Activated CD4-positive, alpha-beta T cell treated with anti-CD3 and anti-CD28 coated beads for 36 hours (primary cell): ENCODE results near the gene LSMEM2. TPM values are rescaled to one million over a fixed set of nuclear protein-coding genes. Genes with fewer than 3 reads are reported as not detected.
A peak's percentile ranks its signal among the peaks of the same experiment; 100 is the strongest.

ENCODE experiments used
- ATAC-seq: fragments of 200-7000 bp; cut with Tn5 transposase; one replicate; pipeline ENCODE4 v1.10.0; 2021; ENCODE audit warnings: mild to moderate bottlenecking, moderate library complexity
- CTCF ChIA-PET: fragments of 350-600 bp; sonication (Branson Sonifier 250); formaldehyde crosslinking; loops from one replicate; lab custom pipeline; 2021; ENCODE audit warnings: antibody characterized with exemption; lab: Charles Lee
- POLR2A ChIA-PET: fragments of 350-600 bp; sonication (Branson Sonifier 250); formaldehyde crosslinking; loops from one replicate; lab custom pipeline; 2021; ENCODE audit warnings: antibody characterized with exemption, inconsistent platforms; lab: Charles Lee
- DNase-seq: peaks from one replicate; pipeline ENCODE4 v3.0.0-alpha.2; 2020
- H3K27ac Mint-ChIP-seq: one replicate; pipeline ENCODE4 v1.8.0; 2021; ENCODE audit warnings: mixed read lengths
- H3K27me3 Mint-ChIP-seq: one replicate; pipeline ENCODE4 v1.8.0; 2021; ENCODE audit warnings: mixed read lengths
- H3K36me3 Mint-ChIP-seq: one replicate; pipeline ENCODE4 v1.8.0; 2021; ENCODE audit warnings: low read depth, mixed read lengths
- H3K4me1 Mint-ChIP-seq: one replicate; pipeline ENCODE4 v1.8.0; 2021; ENCODE audit warnings: mixed read lengths
- H3K4me3 Mint-ChIP-seq: one replicate; pipeline ENCODE4 v1.8.0; 2021; ENCODE audit warnings: mild to moderate bottlenecking, moderate library complexity, mixed read lengths
- H3K9me3 Mint-ChIP-seq: one replicate; pipeline ENCODE4 v1.8.0; 2021; ENCODE audit warnings: low read depth, mixed read lengths
- intact Hi-C, 2 experiments: fragments of 100-400 bp; cut with DNase I in 1 of 2; cut with micrococcal nuclease in 1 of 2; formaldehyde crosslinking; loops; one replicate each; pipeline versions ENCODE4 v1.14.2 to v1.15.1; 2022 to 2024; cut with DNase I, micrococcal nuclease
- total RNA-seq, 2 experiments: library from RNA; stranded (reverse); gene quantifications; one replicate each; pipeline ENCODE4 v1.2.3, GENCODE V29; 2021

Gene LSMEM2
- total RNA-seq, 2 experiments from 2014 or later, result not detected

GRCh38 chr3:50327129-50327528, 48.2 kb downstream of the LSMEM2 start:
- ATAC-seq (no peak), DNase-seq (no peak)
- no peaks in the 10 kb centered on the region for H3K9me3 Mint-ChIP-seq
- ChIA-PET POLR2A (interaction anchor here (1.6 kb wide), 1 partner anchor 10 kb away, joined by 18 read pairs; no protein-coding TSS in a partner anchor), CTCF (interaction anchor here (1.1 to 3.6 kb wide), 7 partner anchors 8 to 92 kb away, joined by 4 to 18 read pairs (median 4); partner anchors contain the start of genes HYAL3, NAA80 and ZMYND10)
- no peaks in the 10 kb centered on the region for H3K27me3 Mint-ChIP-seq
- H3K36me3 Mint-ChIP-seq, result peaks cover 28% of the 10 kb centered on the region
- peak overlapping the region; percentile 83 for H3K4me3 Mint-ChIP-seq
- H3K4me1 Mint-ChIP-seq, result peaks cover 22% of the 10 kb centered on the region
- peak overlapping the region; percentile 19 for H3K27ac Mint-ChIP-seq
- intact Hi-C loops, result loop anchor here in 1 of 2 experiments (5.0 to 10.0 kb wide), 2 partner anchors 52 to 90 kb away; partner anchors contain the start of genes GNAI2 and LSMEM2

GRCh38 chr3:50327943-50328691, 49.2 kb downstream of the LSMEM2 start, which contains the start of gene TUSC2:
Gene TUSC2, minus strand, starts transcription at chr3:50328223. Its CDS starts 124 bp downstream, at chr3:50328099.
- intact Hi-C loops, result loop anchor here (1.0 to 10.0 kb wide), 4 partner anchors 9 to 91 kb away; partner anchors contain the start of genes GNAI2 (in 1 of the 2), IFRD2 (in 1 of the 2) and LSMEM2 (in 1 of the 2)
- Mint-ChIP-seq H3K27ac (peak within 1 kb of the TSS; percentile 76), H3K36me3 (peaks cover 33% of the 10 kb centered on the region), H3K4me1 (peaks cover 20% of the 10 kb centered on the region), H3K4me3 (peak within 1 kb of the TSS; percentile 83), H3K9me3 (no peaks in the 10 kb centered on the region), H3K27me3 (no peaks in the 10 kb centered on the region)
- ChIA-PET CTCF (interaction anchor here (0.6 to 3.6 kb wide), 17 partner anchors 9 to 617 kb away, joined by 3 to 18 read pairs (median 4); partner anchors contain the start of genes HYAL3, IFRD2, NAA80 and RASSF1), POLR2A (interaction anchor here (1.6 kb wide), 2 partner anchors 9 to 12 kb away, joined by 3 to 18 read pairs; partner anchors contain the start of gene RASSF1)
- DNase-seq (peak; percentile 98), ATAC-seq (peak; percentile 95)

- Mint-ChIP-seq H3K36me3 (peaks cover 52% of the 10 kb centered on the region), H3K27ac (no peak overlapping the region), H3K4me1 (peaks cover 37% of the 10 kb centered on the region), H3K27me3 (no peaks in the 10 kb centered on the region), H3K4me3 (no peak overlapping the region), H3K9me3 (no peaks in the 10 kb centered on the region)
- intact Hi-C loops, result loop anchor here in 1 of 2 experiments (10.0 kb wide), 1 partner anchor 1344 kb away; the partner anchor contains the start of gene TEX264
- ChIA-PET CTCF (no interaction called here), POLR2A (no interaction called here)
- no peak for DNase-seq
- ATAC-seq, result no peak
These were observed 51.4 kb downstream of the LSMEM2 start for GRCh38 chr3:50330330-50330729.

- ATAC-seq, result no peak
- ChIA-PET CTCF (interaction anchor here (1.7 kb wide), 1 partner anchor 9 kb away, joined by 6 read pairs; the partner anchor contains the start of gene HYAL2), POLR2A (no interaction called here)
- Mint-ChIP-seq H3K27ac (no peak overlapping the region), H3K9me3 (no peaks in the 10 kb centered on the region), H3K4me1 (peaks cover 43% of the 10 kb centered on the region), H3K36me3 (peaks cover 63% of the 10 kb centered on the region), H3K27me3 (no peaks in the 10 kb centered on the region), H3K4me3 (no peak overlapping the region)
- DNase-seq, result no peak
- intact Hi-C loops, result loop anchor here in 1 of 2 experiments (10.0 kb wide), 1 partner anchor 1343 kb away; the partner anchor contains the start of gene TEX264
These were observed 52.5 kb downstream of the LSMEM2 start for GRCh38 chr3:50331364-50331907.

GRCh38 chr3:50333744-50334328, 54.9 kb downstream of the LSMEM2 start:
- Mint-ChIP-seq H3K36me3 (peaks cover 72% of the 10 kb centered on the region), H3K27me3 (no peaks in the 10 kb centered on the region), H3K4me3 (peak overlapping the region; percentile 51), H3K9me3 (no peaks in the 10 kb centered on the region), H3K27ac (peak overlapping the region; percentile 84), H3K4me1 (peaks cover 35% of the 10 kb centered on the region)
- ChIA-PET CTCF (interaction anchor here (0.7 to 1.5 kb wide), 6 partner anchors 9 to 92 kb away, joined by 3 to 6 read pairs (median 4); partner anchors contain the start of genes CYB561D2 and NPRL2), POLR2A (interaction anchor here (0.6 to 1.1 kb wide), 2 partner anchors 14 to 1091 kb away, joined by 3 read pairs; no protein-coding TSS in a partner anchor)
- ATAC-seq (no peak), DNase-seq (no peak)
- intact Hi-C loops, result loop anchor here in 1 of 2 experiments (10.0 kb wide), 1 partner anchor 1341 kb away; the partner anchor contains the start of gene TEX264

GRCh38 chr3:50334339-50335075, 55.6 kb downstream of the LSMEM2 start:
- DNase-seq, result no peak
- Mint-ChIP-seq H3K27ac (peak overlapping the region; percentile 84), H3K4me3 (peak overlapping the region; percentile 51), H3K27me3 (no peaks in the 10 kb centered on the region), H3K9me3 (no peaks in the 10 kb centered on the region), H3K4me1 (peaks cover 38% of the 10 kb centered on the region), H3K36me3 (peaks cover 73% of the 10 kb centered on the region)
- CTCF ChIA-PET, result interaction anchor here (0.6 to 1.5 kb wide), 8 partner anchors 10 to 1241 kb away, joined by 3 to 6 read pairs (median 3); partner anchors contain the start of genes CYB561D2, HYAL3, NAA80 and NPRL2
- intact Hi-C loops, result loop anchor here (5.0 to 10.0 kb wide), 3 partner anchors 278 to 1943 kb away; partner anchors contain the start of genes CISH (in 1 of the 2), TEX264 (in 1 of the 2) and WDR82 (in 1 of the 2)
- POLR2A ChIA-PET, result interaction anchor here (0.7 to 1.1 kb wide), 2 partner anchors 13 to 43 kb away, joined by 3 to 11 read pairs; no protein-coding TSS in a partner anchor
- ATAC-seq, result no peak

GRCh38 chr3:50336452-50337174, 57.7 kb downstream of the LSMEM2 start:
- H3K4me1 Mint-ChIP-seq, result peaks cover 50% of the 10 kb centered on the region
- ChIA-PET POLR2A (interaction anchor here (0.6 to 2.6 kb wide), 19 partner anchors 8 to 1373 kb away, joined by 3 to 20 read pairs (median 4); partner anchors contain the start of genes CISH, CYB561D2, HEMK1 and HYAL3), CTCF (interaction anchor here (0.6 to 3.3 kb wide), 17 partner anchors 8 to 1330 kb away, joined by 3 to 27 read pairs (median 4); partner anchors contain the start of genes CYB561D2, HYAL2, HYAL3 and NAA80)
- no peak for DNase-seq
- H3K27me3 Mint-ChIP-seq, result no peaks in the 10 kb centered on the region
- intact Hi-C loops, result loop anchor here (1.0 to 10.0 kb wide), 16 partner anchors 8 to 1941 kb away; partner anchors contain the start of genes CYB561D2 (in 2 of the 2), HYAL3 (in 2 of the 2), NAA80 (in 2 of the 2) and NPRL2 (in 2 of the 2)
- H3K36me3 Mint-ChIP-seq, result peaks cover 63% of the 10 kb centered on the region
- H3K9me3 Mint-ChIP-seq, result no peaks in the 10 kb centered on the region
- peak overlapping the region; percentile 94 for H3K27ac Mint-ChIP-seq
- H3K4me3 Mint-ChIP-seq, result peak overlapping the region; percentile 83
- ATAC-seq, result peak; percentile 25

- peak overlapping the region; percentile 91 for H3K27ac Mint-ChIP-seq
- DNase-seq (peak; percentile 99), ATAC-seq (peak; percentile 82)
- H3K9me3 Mint-ChIP-seq, result no peaks in the 10 kb centered on the region
- H3K36me3 Mint-ChIP-seq, result peaks cover 57% of the 10 kb centered on the region
- H3K27me3 Mint-ChIP-seq, result no peaks in the 10 kb centered on the region
- H3K4me1 Mint-ChIP-seq, result peaks cover 50% of the 10 kb centered on the region
- CTCF ChIA-PET, result interaction anchor here (0.6 to 3.3 kb wide), 16 partner anchors 9 to 1330 kb away, joined by 3 to 27 read pairs (median 4); partner anchors contain the start of genes CYB561D2, HYAL2, HYAL3 and IFRD2
- POLR2A ChIA-PET, result interaction anchor here (0.6 to 2.6 kb wide), 20 partner anchors 8 to 274 kb away, joined by 3 to 20 read pairs (median 3); partner anchors contain the start of genes CISH, CYB561D2, GNAI2 and HEMK1
- intact Hi-C loops, result loop anchor here (1.0 to 10.0 kb wide), 16 partner anchors 9 to 1940 kb away; partner anchors contain the start of genes CYB561D2 (in 2 of the 2), HYAL3 (in 2 of the 2), NAA80 (in 2 of the 2) and NPRL2 (in 2 of the 2)
- H3K4me3 Mint-ChIP-seq, result peak overlapping the region; percentile 83
These were observed 58.4 kb downstream of the LSMEM2 start for GRCh38 chr3:50337175-50337861.
